ENCODE measurements around the gene MORN1. TPM values are rescaled to one million over a fixed set of nuclear protein-coding genes. Genes with fewer than 3 reads are reported as not detected.
"Not testable (repeated sequence)": the region's sequence is repeated elsewhere in the genome, so short reads cannot be mapped to it uniquely, and the experiment has no call there.

The MORN1 gene
- total RNA-seq, 6 experiments from 2014 or later, result 3.1 to 7.1 (median 4.5) TPM

GRCh38 chr1:2328676-2329455 is 62.5 kb downstream of the MORN1 start:
- no peaks in the 10 kb centered on the region for H3K4me1 ChIP-seq
- intact Hi-C loops (cut with DNase I), result no loop called here
- no peak overlapping the region for H3K4me3 ChIP-seq
- no peaks in the 10 kb centered on the region for H3K9me3 ChIP-seq
- ATAC-seq (no peak), DNase-seq (no peak)
- H3K27ac ChIP-seq, result no peak overlapping the region
- 60% methylated on average over 1 of the region's 24 CpGs for WGBS (ENCODE audit: insufficient coverage, low coverage, low lambda C conversion rate, missing lambda C conversion rate)
- no peak for TF ChIP-seq POLR2A (IDR thresholded peaks at IDR 0.05)
- no peak for TF ChIP-seq CTCF (IDR thresholded peaks at IDR 0.05)
- no peaks in the 10 kb centered on the region for H3K36me3 ChIP-seq
- no peaks in the 10 kb centered on the region for H3K27me3 ChIP-seq

GRCh38 chr1:2327841-2328240 is 63.5 kb downstream of the MORN1 start:
- Histone ChIP-seq H3K27ac (no peak overlapping the region), H3K36me3 (no peaks in the 10 kb centered on the region), H3K27me3 (no peaks in the 10 kb centered on the region), H3K9me3 (no peaks in the 10 kb centered on the region), H3K4me1 (no peaks in the 10 kb centered on the region), H3K4me3 (no peak overlapping the region)
- intact Hi-C loops (cut with DNase I), result no loop called here
- ATAC-seq, result no peak
- no peak for TF ChIP-seq POLR2A (IDR thresholded peaks at IDR 0.05)
- no peak for TF ChIP-seq CTCF (IDR thresholded peaks at IDR 0.05)
- WGBS (ENCODE audit: insufficient coverage, low coverage, low lambda C conversion rate, missing lambda C conversion rate), result no CpG with 5 or more reads among the region's 22 CpGs
- no peak for DNase-seq

GRCh38 chr1:2327162-2327561 is 64.2 kb downstream of the MORN1 start:
- H3K36me3 ChIP-seq; ATAC-seq; DNase-seq; H3K27me3 ChIP-seq; H3K4me3 ChIP-seq; intact Hi-C loops (cut with DNase I); H3K27ac ChIP-seq; H3K4me1 ChIP-seq; H3K9me3 ChIP-seq: not testable (repeated sequence)
- 92% methylated on average over 2 of the region's 2 CpGs for WGBS (ENCODE audit: insufficient coverage, low coverage, low lambda C conversion rate, missing lambda C conversion rate)

- WGBS (ENCODE audit: insufficient coverage, low coverage, low lambda C conversion rate, missing lambda C conversion rate), result 40% methylated on average over 2 of the region's 21 CpGs
- H3K4me3 ChIP-seq, result no peak overlapping the region
- ATAC-seq (no peak), DNase-seq (no peak)
- H3K27me3 ChIP-seq, result no peaks in the 10 kb centered on the region
- no peaks in the 10 kb centered on the region for H3K4me1 ChIP-seq
- TF ChIP-seq POLR2A (IDR thresholded peaks at IDR 0.05), result no peak
- no peak for TF ChIP-seq CTCF (IDR thresholded peaks at IDR 0.05)
- no peak overlapping the region for H3K27ac ChIP-seq
- intact Hi-C loops (cut with DNase I), result no loop called here
- H3K36me3 ChIP-seq, result no peaks in the 10 kb centered on the region
- no peaks in the 10 kb centered on the region for H3K9me3 ChIP-seq
Observed at GRCh38 chr1:2326524-2326923, 64.8 kb downstream of the MORN1 start.

- intact Hi-C loops (cut with DNase I), result no loop called here
- no peaks in the 10 kb centered on the region for H3K9me3 ChIP-seq
- no peak overlapping the region for H3K27ac ChIP-seq
- H3K27me3 ChIP-seq, result no peaks in the 10 kb centered on the region
- no peak for DNase-seq
- H3K36me3 ChIP-seq, result no peaks in the 10 kb centered on the region
- no peak for TF ChIP-seq CTCF (IDR thresholded peaks at IDR 0.05)
- no peak for TF ChIP-seq POLR2A (IDR thresholded peaks at IDR 0.05)
- no peak overlapping the region for H3K4me3 ChIP-seq
- H3K4me1 ChIP-seq, result no peaks in the 10 kb centered on the region
- WGBS (ENCODE audit: insufficient coverage, low coverage, low lambda C conversion rate, missing lambda C conversion rate), result 82% methylated on average over 2 of the region's 18 CpGs
- no peak for ATAC-seq
Observed at GRCh38 chr1:2324553-2325366, 66.6 kb downstream of the MORN1 start.

Data from right lobe of liver (tissue), 6 donors.